GM18909 (cell line): ENCODE results near the gene EIF4G1.

Source experiments
- ATAC-seq: cut with Tn5 transposase; IDR thresholded peaks from one replicate; pipeline ENCODE4 v1.9.1; 2021; ENCODE audit warnings: mild to moderate bottlenecking; ENCODE audit not compliant: unreplicated experiment, poor library complexity

The EIF4G1 gene

DNA sequence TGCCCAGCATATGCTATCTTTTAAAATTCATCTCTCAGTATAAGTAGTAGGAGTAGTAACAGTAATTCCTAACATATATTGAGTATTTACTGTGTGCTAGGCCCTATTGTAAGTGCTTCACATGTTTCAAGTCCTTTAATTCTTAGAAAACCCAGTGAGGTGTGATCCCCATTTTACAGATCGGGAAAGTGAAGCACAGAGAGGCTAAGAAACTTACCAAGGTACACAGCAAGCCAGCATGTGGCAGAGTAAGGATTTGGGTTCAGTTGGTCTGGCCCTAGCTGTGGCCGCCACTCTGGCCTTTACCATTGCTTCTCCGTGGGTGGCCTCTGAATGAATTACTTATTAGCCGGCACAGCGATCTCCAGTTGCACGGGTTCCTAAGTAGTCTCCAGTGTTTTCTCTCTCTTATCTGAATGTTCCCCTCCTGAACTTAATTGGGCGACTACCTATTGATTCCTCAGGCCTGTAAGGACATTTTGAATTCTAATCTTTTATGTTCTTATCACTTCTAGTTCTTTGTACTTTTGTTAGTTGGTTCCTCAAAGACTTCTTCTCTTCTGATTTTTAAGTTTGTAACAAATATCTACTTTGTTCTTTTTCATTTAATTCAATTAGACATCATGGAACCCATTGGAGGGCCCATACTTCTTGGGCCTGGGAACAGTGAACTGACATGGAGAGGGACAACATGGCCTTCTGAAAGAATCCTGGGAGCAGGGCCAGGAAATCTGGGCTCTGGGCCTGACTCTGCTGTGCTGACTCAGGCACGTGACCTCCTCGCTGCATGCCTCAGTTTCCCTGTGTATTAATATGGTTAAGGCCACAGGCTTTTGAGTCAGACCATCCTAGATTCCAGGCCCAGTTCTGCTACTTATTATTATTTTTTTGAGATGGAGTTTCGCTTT, 35.4 kb downstream of the EIF4G1 start:
- ATAC-seq, result no peak

DNA sequence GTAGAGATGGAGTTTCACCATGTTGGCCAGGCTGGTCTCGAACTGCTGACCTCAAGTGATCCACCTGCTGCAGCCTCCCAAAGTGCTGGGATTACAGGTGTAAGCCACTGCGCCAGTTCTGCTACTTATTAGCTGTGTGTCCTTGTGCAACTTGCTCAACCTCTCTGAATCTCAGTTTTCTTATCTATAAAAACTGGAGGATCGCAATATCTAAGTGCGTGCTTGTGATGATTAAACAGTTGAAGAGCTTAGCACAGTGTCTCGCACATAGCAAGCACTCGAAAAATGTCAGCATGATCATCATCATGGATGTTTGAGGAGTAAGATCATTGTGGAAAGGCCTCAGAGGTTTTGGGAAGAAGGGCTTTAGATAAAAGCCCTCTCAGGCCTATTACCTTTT, 36.2 kb downstream of the EIF4G1 start:
- ATAC-seq, result no peak

DNA sequence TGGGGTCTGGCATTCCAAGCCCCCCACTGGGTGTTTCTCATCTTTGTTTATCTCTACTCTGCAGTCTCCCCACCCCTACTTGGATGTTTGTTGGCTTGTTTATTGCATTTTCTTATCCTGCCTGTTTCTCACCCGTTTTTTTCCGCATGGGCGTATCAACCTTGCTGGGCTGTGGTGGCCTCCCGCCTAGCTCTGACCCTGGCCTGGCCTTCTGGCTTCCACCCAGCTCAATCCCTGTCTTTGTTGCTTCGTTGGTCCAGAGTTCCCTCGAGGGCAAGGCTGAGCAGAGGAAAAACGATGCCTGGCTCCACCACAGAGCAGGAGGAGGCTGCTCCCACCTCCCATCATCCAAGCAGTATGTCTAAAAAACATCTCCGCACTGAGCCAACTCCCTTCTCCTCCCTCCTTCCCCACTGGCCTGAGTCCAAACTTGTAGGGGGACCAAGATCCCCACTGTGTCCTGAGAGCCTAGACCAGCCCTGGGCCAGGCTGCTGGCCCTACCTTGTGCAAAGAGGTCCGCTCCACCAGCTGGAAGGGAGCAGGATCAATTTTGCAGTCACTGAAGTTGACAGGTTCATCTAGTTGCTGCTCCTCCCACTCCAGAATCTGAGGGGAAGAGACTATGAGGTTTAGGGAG, 37.2 kb downstream of the EIF4G1 start:
- ATAC-seq, result no peak

DNA sequence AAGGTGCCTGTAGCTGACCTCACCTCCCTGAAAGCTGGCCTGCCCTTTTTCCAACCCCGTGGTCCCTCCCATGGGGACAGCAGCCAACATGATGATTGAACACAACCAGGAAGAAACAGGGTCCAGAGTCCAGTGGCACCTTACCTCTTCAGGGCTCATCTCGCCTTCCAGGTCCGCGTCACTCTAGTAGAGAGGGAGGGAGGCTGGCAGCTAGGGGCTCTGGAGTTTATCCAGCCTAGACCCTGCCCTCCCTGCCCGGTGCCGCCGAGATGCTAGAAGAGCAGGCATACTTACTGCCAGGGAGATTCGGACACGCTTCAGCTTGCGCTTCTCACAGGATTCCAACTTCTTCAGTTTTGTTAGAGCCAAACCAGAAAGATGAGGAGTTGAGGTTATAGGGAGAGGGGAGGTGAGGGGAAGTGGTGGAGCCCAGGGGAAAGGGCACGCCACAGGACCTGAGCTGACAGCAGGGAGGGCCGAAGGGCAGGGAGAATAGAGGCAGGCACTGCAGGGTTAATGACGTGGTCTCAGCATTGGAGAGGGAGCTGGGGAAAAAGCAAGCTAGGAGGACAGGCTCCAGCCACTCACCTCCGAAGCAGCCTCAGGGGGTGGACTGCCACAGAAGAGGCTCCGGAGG, 37.9 kb downstream of the EIF4G1 start:
- ATAC-seq, result no peak

DNA sequence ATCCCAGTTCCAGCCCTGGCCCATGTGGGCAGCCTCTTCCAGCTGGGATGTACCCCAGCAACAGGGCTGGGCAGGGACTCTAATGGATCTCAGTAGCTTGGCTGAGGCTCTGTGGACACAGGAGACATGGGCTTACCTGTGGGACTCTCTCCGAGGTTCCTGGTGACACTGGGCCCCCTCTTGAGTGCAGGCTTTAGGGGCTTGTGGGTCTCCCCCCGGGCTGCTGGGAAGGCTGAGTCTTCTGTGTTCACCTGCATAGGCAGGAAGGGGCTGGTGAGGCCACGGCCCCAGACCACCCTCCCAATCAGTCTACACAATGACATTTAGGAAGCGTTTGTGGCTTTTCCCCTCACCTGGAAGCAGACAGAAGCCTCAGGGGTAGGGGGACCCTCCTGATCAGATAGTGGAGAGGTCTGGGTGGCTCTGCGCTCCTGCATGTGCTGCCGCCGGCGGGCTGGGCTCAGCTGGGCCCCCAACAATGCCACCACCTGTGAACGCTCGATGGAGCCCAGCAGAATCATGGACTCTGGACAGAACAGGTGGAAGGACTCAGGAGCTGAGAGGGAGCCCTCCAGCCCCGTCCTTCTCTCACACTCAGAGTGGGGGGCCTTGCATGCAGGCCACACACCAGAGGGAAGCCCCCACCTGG, 38.6 kb downstream of the EIF4G1 start:
- ATAC-seq, result no peak

DNA sequence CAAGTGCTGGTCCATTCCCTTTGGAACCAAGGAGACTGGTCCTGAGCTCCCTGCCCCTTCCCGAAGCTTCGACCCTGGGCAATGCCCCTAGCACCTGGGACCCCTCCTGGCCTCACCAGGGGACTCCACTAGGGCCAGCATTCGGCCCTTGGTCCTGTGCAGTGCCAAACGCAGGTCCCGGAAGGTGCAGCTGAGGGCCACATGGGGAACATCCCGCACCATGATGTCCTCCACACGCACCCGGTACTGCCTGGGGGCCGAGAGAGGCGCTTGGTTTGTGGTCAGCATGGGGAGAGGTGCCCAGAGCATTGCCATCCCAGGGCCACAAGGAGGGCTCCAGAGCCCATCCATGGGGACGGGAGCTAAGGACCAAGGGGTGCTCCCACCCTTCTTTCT, 39.1 kb downstream of the EIF4G1 start:
- ATAC-seq, result no peak

DNA sequence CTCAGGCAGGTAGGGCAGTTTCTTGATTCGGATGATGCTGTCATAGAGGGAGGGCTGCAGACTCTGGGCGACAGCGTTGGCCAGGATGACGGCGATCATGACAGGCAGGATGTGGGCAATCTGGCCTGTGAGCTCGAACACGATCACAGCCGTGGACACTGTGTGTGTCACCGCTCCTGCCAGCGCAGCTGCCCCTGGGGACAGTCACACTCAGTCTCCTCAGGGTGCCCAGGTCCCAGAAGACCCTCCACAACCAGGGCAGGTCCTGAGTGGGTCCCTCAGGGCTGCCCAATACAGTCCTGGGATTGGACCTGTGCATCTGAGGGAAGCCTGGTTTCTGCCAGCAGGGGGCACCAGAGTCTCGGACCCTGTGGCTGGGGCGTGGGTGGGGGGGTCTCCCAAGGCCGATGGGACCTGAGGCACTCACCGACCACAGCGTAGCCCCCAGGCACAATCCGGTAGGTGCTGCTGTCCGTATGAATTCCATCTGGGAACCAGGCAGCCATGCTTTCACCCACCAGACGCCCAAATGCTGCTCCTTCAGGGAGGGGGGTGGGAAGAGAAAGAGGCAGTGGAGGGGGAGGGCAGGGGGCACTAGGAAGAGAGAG, 39.8 kb downstream of the EIF4G1 start:
- no peak for ATAC-seq

DNA sequence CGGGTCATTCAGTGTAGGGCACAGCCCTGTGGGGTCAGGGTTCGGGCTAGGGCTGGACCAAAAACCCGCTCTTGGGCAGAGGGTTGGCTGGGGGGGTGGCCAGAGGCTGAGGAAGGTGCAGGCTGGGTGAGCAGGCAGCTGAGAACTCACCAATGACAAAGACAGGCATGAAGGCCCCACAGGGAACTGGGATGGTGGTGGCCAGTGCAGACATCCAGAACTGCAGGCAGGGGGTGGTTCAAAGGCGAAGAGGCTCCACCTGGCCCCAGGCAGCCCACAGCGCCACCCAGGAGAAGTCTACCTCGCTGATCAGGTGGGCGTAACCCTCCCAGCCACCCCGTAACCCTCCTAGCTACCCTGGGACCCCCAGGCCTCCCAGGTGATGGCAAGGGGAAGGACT, 40.3 kb downstream of the EIF4G1 start:
- no peak for ATAC-seq

DNA sequence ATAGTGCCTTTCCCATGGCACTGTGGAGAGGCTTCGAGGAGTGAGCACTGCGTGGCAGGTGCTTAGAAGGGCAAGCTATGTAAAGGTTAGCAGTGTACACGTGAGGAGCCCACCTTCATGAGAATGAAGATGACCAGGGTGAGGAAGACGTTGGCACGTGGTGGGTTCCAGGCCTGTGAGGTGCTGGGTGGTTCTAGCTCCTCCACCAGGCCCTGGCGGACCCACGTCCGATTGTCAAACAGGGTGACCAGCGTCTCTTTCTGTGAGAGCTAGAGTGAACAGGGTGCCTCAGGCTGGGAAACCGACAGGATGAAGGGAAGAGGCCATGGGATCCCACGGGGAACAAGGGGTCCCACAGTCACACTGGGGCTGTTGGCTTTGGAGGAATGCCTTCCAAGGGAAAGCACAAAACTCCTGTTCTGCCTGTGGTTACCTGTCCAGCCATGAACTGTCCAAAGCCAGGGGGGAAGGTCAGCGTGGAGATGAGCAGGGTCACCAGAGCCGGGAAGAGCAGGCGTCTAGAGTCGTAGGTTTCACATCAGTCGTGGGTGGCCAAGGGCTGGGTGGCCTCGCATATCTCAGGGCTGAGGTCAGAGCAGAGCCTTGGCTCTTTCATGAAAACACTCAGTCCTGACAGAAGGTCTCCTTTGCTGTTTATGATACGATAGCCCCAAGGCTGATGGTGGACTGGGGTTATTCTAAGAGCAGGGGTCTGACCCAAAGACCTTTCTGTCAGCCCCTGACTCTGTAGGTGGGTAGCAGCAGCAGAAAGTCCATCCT, 41.0 kb downstream of the EIF4G1 start:
- ATAC-seq, result no peak

DNA sequence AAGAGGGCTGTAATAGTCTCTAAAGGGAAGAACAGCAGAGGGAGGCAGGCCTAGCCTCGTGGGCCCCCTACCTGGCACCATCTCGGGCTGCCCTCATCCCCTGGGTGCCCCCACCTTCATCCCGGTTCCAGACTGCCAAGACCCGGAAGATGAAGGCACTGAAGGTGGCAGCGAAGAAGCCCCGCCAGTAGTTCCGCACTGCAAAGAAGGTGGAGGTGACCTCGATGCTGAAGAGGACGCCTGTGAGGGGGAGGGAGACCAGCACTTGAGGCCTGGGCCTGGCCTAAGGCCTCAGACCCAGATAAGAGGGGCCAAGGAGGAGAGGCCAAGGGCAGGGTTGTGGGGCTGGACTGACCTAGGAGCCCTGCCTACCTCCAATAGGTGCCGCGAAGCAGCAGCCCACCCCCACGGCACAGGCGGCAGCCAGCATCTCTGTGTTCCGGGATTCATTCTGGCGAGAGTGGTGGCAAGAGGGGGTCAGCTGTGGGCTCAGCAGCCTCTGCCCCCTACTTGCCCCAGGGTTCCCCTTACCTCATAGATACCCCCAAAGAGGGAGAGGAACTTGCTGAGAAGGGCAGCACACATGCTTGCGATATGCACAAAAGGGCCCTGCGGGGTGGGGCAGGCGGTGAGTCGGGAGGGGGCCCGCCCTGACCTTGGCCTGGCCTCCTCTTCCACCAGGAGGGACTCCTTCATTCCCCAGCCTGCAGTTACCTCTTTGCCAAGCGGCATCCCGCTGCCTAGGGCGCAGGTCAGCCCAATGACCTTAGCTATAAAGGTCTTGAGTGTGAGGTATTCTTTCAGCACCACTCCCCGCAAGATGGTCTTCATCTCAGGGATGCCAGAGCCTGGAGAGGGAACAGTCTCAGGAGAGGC, 43.1 kb downstream of the EIF4G1 start:
- no peak for ATAC-seq

DNA sequence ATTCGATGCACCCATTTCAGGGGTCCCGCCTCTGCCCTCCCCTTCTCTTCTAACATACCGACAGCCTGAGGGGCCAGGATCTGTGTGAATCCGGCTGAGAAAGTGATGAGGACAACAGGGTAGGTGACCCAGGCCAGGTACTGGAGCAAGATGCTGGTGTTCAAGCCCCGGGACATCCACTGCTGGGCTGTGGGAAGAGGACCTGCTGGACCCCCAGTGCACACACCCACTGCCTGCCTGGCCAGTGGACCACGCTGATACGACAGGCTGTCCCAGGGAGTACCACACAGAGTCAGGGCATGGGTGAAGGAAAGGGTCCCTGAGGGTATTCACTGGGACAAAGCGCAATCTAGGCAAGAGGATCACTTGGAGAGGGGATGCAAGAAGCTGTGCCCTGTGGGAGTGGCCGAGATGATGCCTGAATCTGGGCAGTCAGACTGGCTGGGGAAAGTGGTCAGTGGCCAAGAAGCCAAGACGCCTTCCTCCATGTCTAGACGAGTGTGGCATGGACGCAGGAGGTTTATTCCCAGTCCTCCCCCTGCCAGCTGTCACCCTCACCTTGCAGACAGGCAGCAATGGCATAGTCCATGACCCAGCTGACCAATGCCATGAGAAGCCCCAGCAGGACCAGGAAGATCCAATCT, 43.8 kb downstream of the EIF4G1 start:
- no peak for ATAC-seq

DNA sequence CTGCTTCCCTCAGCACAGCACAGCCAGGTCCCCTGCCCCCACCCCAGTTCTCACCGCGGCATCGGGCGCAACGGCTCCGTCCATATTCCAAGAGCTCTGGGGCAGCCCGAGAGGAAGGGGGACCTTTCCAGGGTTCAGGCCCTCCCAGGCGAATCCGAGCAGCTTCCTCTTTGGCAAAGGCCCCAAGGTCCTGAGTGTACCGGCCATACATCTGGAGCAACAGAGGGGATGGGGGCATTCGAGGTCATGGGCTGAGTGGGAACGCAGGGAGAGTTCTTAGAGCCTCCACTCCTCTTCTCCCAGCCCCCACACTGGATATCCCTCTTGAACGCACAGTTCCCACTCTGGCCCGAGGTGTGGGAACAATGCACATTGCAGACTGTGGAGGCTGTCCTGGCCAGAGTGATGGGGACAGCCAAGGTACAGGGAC, 44.5 kb downstream of the EIF4G1 start:
- ATAC-seq, result no peak

DNA sequence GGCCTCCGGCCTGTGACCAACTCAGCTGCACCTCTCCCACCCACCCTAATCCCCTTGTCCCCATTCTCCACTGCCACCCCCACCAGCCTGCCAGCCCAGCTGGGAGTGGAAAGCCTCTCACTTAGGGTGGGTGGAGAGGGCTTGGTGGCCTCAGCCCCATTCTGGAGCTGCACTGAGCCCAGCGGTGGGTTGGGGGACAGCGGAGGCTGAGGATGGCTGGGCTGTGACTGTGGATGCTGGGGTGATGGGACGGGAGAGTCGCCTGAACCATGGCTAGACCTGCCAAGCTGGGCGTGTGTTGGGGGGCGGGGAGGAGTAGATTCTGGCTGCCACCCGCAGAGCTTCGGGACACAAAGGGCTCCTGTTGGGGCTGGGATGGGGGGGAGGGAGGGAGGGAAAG, 45.2 kb downstream of the EIF4G1 start:
- no peak for ATAC-seq

DNA sequence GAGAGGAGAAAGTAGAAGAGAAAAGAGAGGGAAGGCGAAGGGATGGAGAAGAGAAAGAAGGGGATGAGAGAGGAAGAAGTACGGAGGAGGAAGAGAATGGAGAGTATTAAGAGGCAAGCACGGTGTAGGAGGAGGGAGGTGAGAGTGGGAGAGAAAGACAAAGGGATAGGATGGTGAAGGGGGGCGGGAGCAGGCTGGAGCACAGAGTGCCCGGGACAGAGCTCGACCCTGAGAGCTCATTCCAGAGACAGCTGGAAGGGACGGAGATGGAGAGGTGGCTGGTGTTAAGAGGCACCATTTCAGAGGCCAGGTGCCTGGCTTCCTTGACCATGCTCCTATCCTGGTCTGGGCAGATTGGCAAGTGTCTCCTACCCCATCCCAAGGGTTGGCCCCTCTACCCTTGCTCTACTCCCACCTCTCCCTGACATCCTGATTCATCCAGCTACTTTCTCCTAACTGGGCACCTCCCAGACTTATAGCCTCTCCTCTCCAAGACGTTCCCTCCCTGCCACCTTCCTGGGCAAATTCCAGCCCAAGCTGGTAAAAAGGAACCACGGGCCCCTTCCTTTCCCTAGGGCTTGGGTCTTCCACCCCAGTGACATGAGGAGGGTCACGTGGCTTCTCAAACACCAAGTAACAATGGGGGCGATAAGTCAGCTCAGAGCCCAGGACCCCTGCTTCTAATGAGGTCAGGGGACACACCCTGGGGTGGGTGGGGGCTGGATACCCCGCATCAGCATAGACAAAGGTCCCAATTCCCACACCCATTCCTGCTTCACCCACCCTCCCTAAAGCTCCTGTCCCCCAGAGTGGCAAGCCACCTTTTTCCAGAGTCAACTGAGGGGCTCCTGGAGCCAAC, 45.9 kb downstream of the EIF4G1 start:
- no peak for ATAC-seq

DNA sequence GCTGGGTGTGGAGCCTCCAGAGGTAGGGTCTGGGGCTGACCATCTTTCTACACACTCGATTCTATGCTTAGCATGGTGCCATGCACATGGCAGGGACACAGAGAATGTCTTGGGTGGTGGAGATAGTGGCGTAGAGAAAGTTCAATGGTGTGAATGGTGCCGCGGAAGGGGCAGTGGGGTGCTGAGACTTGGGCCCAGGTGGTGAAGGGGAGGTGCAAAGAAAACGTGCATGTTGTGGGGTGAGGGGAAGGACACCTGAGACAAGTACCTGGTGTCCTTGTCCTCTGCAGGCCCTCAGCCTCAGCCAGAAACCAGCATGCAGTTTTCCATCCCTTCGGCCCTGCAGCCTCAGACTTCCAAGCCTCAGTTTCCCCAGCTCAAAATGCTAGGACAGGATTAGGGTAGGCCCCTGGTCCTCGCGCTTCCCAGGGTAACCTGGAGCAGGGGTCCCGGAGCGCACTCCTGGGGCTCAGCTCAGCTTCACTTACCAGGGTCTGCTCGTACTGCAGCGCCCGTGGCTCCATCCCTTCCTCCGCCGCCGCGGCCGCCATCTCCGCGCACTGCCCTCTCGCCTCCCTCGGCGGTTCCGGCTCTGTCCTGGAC, 46.6 kb downstream of the EIF4G1 start:
- ATAC-seq, result no peak

DNA sequence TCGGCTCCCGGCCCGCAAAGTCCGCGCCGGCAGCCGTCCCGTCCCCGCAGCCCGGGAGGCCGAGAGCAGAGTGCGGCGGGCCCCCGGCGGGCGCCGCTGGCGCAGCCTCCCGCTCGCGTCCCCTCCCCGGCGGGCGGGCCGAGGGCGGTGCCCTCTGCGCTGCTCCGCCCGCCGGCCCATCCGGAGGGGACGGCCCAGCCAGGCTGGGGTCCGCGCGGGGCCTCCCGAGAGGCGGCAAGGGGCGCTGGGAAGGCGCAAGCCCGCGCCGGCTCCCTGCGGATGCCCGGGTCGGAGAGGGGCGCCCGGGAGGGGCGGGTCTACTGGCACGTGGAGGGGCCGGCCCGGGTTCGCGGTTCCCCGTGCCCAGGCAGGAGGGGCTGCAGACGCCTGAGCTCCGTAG, 47.1 kb downstream of the EIF4G1 start, which contains the start of the genes CLCN2 and POLR2H:
CLCN2 (minus strand) TSS at position 74 of the 400 bp plus-strand sequence. CDS start 126 bp downstream, outside the sequence.
POLR2H (plus strand) TSS at position 179 of the 400 bp plus-strand sequence. CDS start 1,783 bp downstream, outside the sequence.
- peak; percentile 41 for ATAC-seq
